Transverse colon (tissue), 3 donors: ENCODE measurements around the gene UGT1A10.

Experiments
- CTCF ChIP-seq, 5 experiments: fragments of 200-600 bp in 3 of 5; fragments of 450-650 bp in 2 of 5; sonication (generic) in 3 of 5; IDR thresholded peaks; 1 replicate in 2 of 5; 2 replicates in 3 of 5; pipeline ENCODE4 v1.5.1; 2016 to 2017; ENCODE audit warnings: antibody characterized with exemption in 5 of 5, inconsistent platforms in 3 of 5, mild to moderate bottlenecking in 2 of 5, moderate library complexity in 1 of 5
- POLR2A ChIP-seq: fragments of 450-650 bp; IDR thresholded peaks from one replicate; pipeline ENCODE4 v1.6.1; 2016; ENCODE audit warnings: antibody characterized with exemption, mild to moderate bottlenecking, moderate library complexity

DNA sequence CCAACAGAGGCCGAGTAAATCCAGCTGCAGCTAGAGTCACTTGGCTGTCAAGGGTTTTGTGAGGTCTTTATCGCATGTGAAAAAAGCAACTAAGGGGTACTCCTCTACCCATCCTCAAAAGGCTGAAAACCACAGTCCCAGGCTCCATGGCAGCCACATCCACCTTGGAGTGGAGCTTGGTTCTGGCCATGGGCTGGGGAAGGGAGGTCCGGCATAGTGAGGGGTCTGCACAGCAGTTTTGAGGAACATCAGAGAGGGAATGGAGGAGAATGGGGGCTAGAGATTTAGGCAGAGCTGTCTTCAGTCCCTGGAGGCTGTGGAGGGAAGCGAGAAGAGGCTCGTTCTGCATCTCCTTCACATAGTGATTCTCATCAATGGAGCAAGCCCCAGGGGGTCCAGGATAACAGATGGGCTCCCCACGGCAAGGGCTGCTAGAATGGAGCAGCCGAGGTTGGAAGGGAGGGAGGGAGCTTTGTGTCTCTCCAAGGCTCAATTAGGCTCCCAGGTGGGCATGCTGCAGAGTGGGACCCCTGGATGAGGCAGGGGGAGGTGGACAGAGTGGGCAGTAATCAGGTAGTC lies 162.9 kb downstream of the UGT1A10 start:
- TF ChIP-seq CTCF (IDR thresholded peaks at IDR 0.05) (no peak), POLR2A (no peak)
